HEK293T (cell line): ENCODE data around the gene GTPBP3.

Source experiments
- ELF4 ChIP-seq: fragments of 450-650 bp; IDR thresholded peaks from 2 replicates; pipeline ENCODE4 v1.6.1; 2017; ENCODE audit warnings: antibody characterized with exemption
- FOXA1 ChIP-seq: fragments of 450-650 bp; IDR thresholded peaks from 2 replicates; pipeline ENCODE4 v1.6.1; 2016; ENCODE audit warnings: mild to moderate bottlenecking
- HDGF ChIP-seq: fragments of 450-650 bp; IDR thresholded peaks from 2 replicates; pipeline ENCODE4 v1.6.1; 2017; ENCODE audit warnings: antibody characterized with exemption, borderline replicate concordance
- L3MBTL2 ChIP-seq: fragments of 450-650 bp; conservative IDR thresholded peaks from 2 replicates; pipeline ENCODE4 v1.6.1; 2016; ENCODE audit warnings: mild to moderate bottlenecking

DNA sequence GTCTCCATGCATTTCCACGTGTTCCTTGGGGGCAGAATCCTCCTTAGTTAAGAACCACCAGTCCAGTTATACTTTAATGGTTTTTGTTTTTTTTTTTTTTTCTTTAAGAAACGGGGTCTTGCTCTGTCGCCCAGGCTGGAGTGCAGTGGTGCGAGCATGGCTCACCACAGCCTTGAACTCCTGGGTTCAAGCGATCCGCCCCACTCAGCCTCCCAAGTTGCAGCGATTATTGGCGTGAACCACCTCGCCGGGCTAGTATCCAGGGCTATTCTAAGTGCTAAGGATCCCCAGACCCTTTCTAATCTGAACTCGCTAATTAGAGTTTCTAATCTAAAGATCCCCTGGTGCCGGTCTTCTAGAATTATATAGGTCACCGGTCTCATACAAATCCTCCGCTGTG, 43.7 kb upstream of the GTPBP3 start:
- no peak for TF ChIP-seq ELF4
- no peak for TF ChIP-seq FOXA1
- no peak for TF ChIP-seq HDGF
- TF ChIP-seq L3MBTL2 = no peak
